ENCODE data around the gene FKBP14.

FKBP14 gene

GRCh38 chr7:29993140-29993539 is 33.4 kb downstream of the FKBP14 start:
- DNase-seq (no peak), ATAC-seq (replicated peaks) (no peak)
- Mint-ChIP-seq H3K27ac (peak overlapping the region; percentile 37), H3K4me1 (peaks cover 7 to 8% of the 10 kb centered on the region in 2 donors), H3K27me3 (peaks cover 9 to 27% of the 10 kb centered on the region in 2 donors), H3K36me3 (peaks cover 6 to 10% of the 10 kb centered on the region in 2 donors), H3K9me3 (peaks cover 9% of the 10 kb centered on the region in 2 donors), H3K4me3 (no peak overlapping the region)

DNA sequence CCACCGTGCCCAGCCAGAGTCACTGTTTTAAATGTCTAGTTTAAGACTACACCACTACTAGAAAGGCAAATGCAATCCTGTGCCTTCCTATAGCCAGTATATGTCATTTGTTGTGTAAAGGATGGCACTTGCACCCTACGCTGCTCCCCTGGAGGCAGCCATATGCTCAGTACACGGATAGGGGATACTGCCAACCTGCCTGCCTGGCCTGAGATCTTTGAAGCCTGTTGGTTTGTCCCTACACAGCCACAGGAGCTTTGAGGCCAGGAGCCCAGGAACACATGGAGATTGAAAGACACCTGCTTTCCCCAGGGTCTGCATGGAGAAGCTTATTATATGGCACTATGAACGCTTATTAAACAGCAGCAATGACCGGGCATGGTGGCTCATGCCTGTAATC is 34.6 kb downstream of the FKBP14 start:
- H3K4me1 Mint-ChIP-seq = peaks cover 16 to 19% of the 10 kb centered on the region in 2 donors
- H3K4me3 Mint-ChIP-seq = no peak overlapping the region
- H3K36me3 Mint-ChIP-seq = peaks cover 6 to 8% of the 10 kb centered on the region in 2 donors
- ATAC-seq (replicated peaks) (no peak), DNase-seq (no peak)
- H3K27me3 Mint-ChIP-seq = peaks cover 9 to 21% of the 10 kb centered on the region in 2 donors
- H3K9me3 Mint-ChIP-seq = peaks cover 7 to 9% of the 10 kb centered on the region in 2 donors
- no peak overlapping the region for H3K27ac Mint-ChIP-seq

DNA sequence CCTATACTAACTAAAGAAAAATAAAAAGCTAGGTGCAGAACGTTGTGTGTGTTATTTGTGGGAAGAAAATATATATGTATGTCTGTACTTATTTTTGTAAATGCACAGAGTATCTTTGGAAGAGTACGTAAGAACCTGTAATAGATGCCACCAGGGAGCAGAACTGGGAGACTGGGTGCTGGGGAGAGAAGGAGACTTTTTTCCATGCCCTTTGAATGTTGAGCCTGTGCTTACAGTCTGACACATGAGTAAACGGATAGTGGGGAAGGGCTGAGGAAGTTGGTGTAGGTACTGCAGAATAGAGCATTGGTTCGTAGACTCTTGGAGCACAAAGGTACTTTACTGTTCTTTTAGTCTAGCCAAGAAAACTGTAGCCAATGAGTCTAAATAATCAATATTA is 35.6 kb downstream of the FKBP14 start:
- DNase-seq = no peak
- Mint-ChIP-seq H3K9me3 (peaks cover 0 to under 1% of the 10 kb centered on the region in 2 donors), H3K4me1 (peaks cover 16 to 23% of the 10 kb centered on the region in 2 donors), H3K4me3 (peak overlapping the region in 1 of 2 donors; percentile 56), H3K27me3 (peaks cover 5 to 14% of the 10 kb centered on the region in 2 donors), H3K27ac (no peak overlapping the region), H3K36me3 (peaks cover 0 to 4% of the 10 kb centered on the region in 2 donors)
- ATAC-seq (replicated peaks) = no peak

DNA sequence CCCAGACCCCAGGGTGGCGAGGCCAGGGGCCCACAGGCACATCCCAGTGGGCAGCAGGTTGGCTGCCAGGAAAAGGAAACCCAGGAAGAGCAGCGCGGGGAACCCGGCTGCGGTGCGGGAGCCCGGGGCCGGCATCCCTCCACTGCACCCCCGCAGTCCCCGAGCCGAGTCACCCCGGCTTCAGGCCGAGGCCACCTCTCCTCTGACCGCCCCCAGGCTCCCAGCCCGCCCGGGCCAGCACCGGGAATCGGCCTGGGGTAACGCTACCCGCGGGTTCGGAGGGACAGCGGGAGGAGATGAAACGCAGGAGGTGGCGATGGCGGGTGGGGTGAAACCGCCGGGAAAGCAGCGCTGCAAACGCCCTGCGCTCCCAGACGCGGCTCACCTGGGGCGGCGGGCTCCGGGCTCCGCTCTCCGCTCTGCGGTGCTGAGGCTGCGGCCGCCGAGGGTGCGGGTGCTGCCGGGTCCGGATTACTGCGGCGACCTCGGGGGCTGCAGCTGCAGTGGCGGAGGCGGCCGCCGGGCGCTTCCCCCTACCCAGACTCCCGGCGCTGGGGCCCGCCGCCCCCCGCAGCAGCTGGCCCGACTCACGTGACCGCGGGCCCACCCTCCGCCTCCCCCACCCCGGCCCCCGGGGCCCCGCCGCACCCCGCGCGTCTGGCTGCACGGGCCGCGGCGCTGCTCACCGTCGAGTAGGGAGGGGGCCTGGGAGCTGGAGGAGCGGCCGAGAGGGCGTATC is 37.1 kb downstream of the FKBP14 start, which contains the start of gene SCRN1:
Gene SCRN1 (minus strand): TSS at position 545 of the 739 bp plus-strand sequence. CDS start 20,734 bp downstream, outside the sequence.
- peak within 1 kb of the TSS; percentile 83 to 84 for H3K4me3 Mint-ChIP-seq
- DNase-seq (no peak), ATAC-seq (replicated peaks) (peak; percentile 29 to 33)
- H3K4me1 Mint-ChIP-seq = peaks cover 22 to 30% of the 10 kb centered on the region in 2 donors
- peak within 1 kb of the TSS; percentile 93 for H3K27ac Mint-ChIP-seq
- no peaks in the 10 kb centered on the region for H3K9me3 Mint-ChIP-seq
- H3K27me3 Mint-ChIP-seq = peaks cover 5 to 14% of the 10 kb centered on the region in 2 donors
- peaks cover 0 to 4% of the 10 kb centered on the region in 2 donors for H3K36me3 Mint-ChIP-seq

- peaks cover 22 to 30% of the 10 kb centered on the region in 2 donors for H3K4me1 Mint-ChIP-seq
- H3K27ac Mint-ChIP-seq = peak overlapping the region; percentile 84
- peak overlapping the region; percentile 76 to 80 for H3K4me3 Mint-ChIP-seq
- ATAC-seq (replicated peaks) = peak; percentile 36 to 51
- H3K27me3 Mint-ChIP-seq = peaks cover 5 to 14% of the 10 kb centered on the region in 2 donors
- no peak for DNase-seq
- H3K9me3 Mint-ChIP-seq = no peaks in the 10 kb centered on the region
- peaks cover 0 to 4% of the 10 kb centered on the region in 2 donors for H3K36me3 Mint-ChIP-seq
Observed at GRCh38 chr7:29988424-29989256, 37.9 kb downstream of the FKBP14 start.

GRCh38 chr7:29987811-29988317 is 38.6 kb downstream of the FKBP14 start:
- H3K27ac Mint-ChIP-seq = peak overlapping the region; percentile 84
- H3K9me3 Mint-ChIP-seq = no peaks in the 10 kb centered on the region
- no peaks in the 10 kb centered on the region for H3K36me3 Mint-ChIP-seq
- H3K27me3 Mint-ChIP-seq = peaks cover 5 to 14% of the 10 kb centered on the region in 2 donors
- DNase-seq = no peak
- peak overlapping the region; percentile 76 to 80 for H3K4me3 Mint-ChIP-seq
- ATAC-seq (replicated peaks) = peak in 1 of 2 donors; percentile 20
- peaks cover 22 to 30% of the 10 kb centered on the region in 2 donors for H3K4me1 Mint-ChIP-seq

GRCh38 chr7:29987083-29987482 is 39.4 kb downstream of the FKBP14 start:
- DNase-seq = no peak
- no peak for ATAC-seq (replicated peaks)
- peak overlapping the region; percentile 79 for H3K27ac Mint-ChIP-seq
- H3K9me3 Mint-ChIP-seq = no peaks in the 10 kb centered on the region
- no peaks in the 10 kb centered on the region for H3K36me3 Mint-ChIP-seq
- peaks cover 22 to 30% of the 10 kb centered on the region in 2 donors for H3K4me1 Mint-ChIP-seq
- peaks cover 4 to 12% of the 10 kb centered on the region in 2 donors for H3K27me3 Mint-ChIP-seq
- H3K4me3 Mint-ChIP-seq = peak overlapping the region; percentile 58 to 63

GRCh38 chr7:29980151-29980550 is 46.4 kb downstream of the FKBP14 start:
- peaks cover 5 to 8% of the 10 kb centered on the region in 2 donors for H3K4me1 Mint-ChIP-seq
- H3K4me3 Mint-ChIP-seq = no peak overlapping the region
- no peaks in the 10 kb centered on the region for H3K36me3 Mint-ChIP-seq
- ATAC-seq (replicated peaks) (no peak), DNase-seq (no peak)
- H3K27me3 Mint-ChIP-seq = no peaks in the 10 kb centered on the region
- H3K27ac Mint-ChIP-seq = no peak overlapping the region
- no peaks in the 10 kb centered on the region for H3K9me3 Mint-ChIP-seq

GRCh38 chr7:29977886-29978651 is 48.4 kb downstream of the FKBP14 start:
- no peak for ATAC-seq (replicated peaks)
- Mint-ChIP-seq H3K36me3 (no peaks in the 10 kb centered on the region), H3K27me3 (no peaks in the 10 kb centered on the region), H3K4me1 (peaks cover 5 to 8% of the 10 kb centered on the region in 2 donors), H3K9me3 (no peaks in the 10 kb centered on the region), H3K4me3 (no peak overlapping the region), H3K27ac (no peak overlapping the region)
- DNase-seq = no peak

- Mint-ChIP-seq H3K4me1 (peaks cover 5 to 8% of the 10 kb centered on the region in 2 donors), H3K36me3 (no peaks in the 10 kb centered on the region), H3K9me3 (no peaks in the 10 kb centered on the region), H3K27ac (no peak overlapping the region), H3K4me3 (no peak overlapping the region), H3K27me3 (no peaks in the 10 kb centered on the region)
- ATAC-seq (replicated peaks) (no peak), DNase-seq (no peak)
Observed at GRCh38 chr7:29976673-29977415, 49.7 kb downstream of the FKBP14 start.

DNA sequence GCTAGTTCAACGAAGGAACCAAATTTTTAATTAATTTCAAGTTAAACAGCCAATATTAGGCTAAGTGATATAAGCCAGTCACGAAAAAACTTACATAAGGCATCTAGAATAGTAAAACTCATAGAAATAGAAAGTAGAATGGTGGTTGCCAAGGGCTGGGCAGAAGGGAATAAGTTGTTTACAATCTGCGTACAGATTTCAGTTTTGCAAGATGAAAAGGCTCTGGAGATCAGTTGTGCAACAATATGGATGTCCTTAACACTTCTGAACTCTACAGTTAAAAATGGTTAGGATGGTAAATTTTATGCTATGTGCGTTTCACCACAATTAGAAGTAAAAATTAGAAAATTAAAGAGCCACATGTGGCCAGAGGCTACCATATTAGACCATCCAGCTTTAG is 50.2 kb downstream of the FKBP14 start:
- ATAC-seq (replicated peaks) = no peak
- no peak overlapping the region for H3K4me3 Mint-ChIP-seq
- no peak for DNase-seq
- H3K9me3 Mint-ChIP-seq = no peaks in the 10 kb centered on the region
- no peaks in the 10 kb centered on the region for H3K36me3 Mint-ChIP-seq
- no peaks in the 10 kb centered on the region for H3K27me3 Mint-ChIP-seq
- H3K4me1 Mint-ChIP-seq = peaks cover 5 to 8% of the 10 kb centered on the region in 2 donors
- H3K27ac Mint-ChIP-seq = no peak overlapping the region

DNA sequence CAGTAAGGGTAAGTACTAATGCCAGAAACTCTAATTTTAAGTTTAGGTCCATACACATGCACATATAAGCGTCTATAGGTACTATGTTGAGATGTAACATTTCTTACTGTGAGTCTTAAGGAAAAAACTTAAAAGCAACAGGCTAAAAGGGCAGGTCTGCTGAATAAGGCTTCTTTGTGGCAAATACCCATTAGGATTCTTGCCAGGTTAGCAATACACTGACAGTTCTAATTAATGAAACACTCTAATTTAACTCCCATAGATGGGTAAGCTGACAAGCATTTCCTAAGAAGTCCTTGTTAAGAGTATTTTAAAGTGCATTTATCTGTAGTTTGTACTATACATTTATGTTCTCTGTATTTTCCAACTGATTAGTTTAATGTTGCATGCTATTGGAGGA is 50.9 kb downstream of the FKBP14 start:
- Mint-ChIP-seq H3K4me3 (no peak overlapping the region), H3K27me3 (no peaks in the 10 kb centered on the region), H3K27ac (no peak overlapping the region), H3K36me3 (no peaks in the 10 kb centered on the region), H3K9me3 (no peaks in the 10 kb centered on the region), H3K4me1 (peaks cover 5 to 8% of the 10 kb centered on the region in 2 donors)
- ATAC-seq (replicated peaks) (no peak), DNase-seq (no peak)

GRCh38 chr7:29974286-29974685 is 52.2 kb downstream of the FKBP14 start:
- peaks cover 5 to 16% of the 10 kb centered on the region in 2 donors for H3K4me1 Mint-ChIP-seq
- H3K36me3 Mint-ChIP-seq = no peaks in the 10 kb centered on the region
- H3K4me3 Mint-ChIP-seq = no peak overlapping the region
- no peak for ATAC-seq (replicated peaks)
- DNase-seq = no peak
- H3K27ac Mint-ChIP-seq = no peak overlapping the region
- H3K27me3 Mint-ChIP-seq = no peaks in the 10 kb centered on the region
- H3K9me3 Mint-ChIP-seq = no peaks in the 10 kb centered on the region

All from stimulated activated naive B cell treated with anti-CD40 and anti-IgM and Interleukin-4, amounts not matched to agents 10 μg/mL and 1 μg/mL and 100 μg/mL, for 72 hours (primary cell).